Suprapubic skin (tissue), 4 donors: Measurements from ENCODE around the gene RRAD. TPM values are rescaled to one million over a fixed set of nuclear protein-coding genes. Genes with fewer than 3 reads are reported as not detected.

Source experiments
- DNase-seq, 2 donors: peaks; one replicate each; pipeline ENCODE4 v3.0.0-alpha.2; 2019; ENCODE audit warnings: low spot score in 2 of 2
- H3K27ac ChIP-seq: fragments of 200-600 bp; sonication (generic); one replicate; pipeline ENCODE4 v1.5.1; 2019
- H3K27me3 ChIP-seq: fragments of 200-600 bp; sonication (generic); one replicate; pipeline ENCODE4 v1.5.1; 2019
- H3K36me3 ChIP-seq: fragments of 200-600 bp; sonication (generic); one replicate; pipeline ENCODE4 v1.5.1; 2019
- H3K4me1 ChIP-seq: fragments of 200-600 bp; sonication (generic); one replicate; pipeline ENCODE4 v1.5.1; 2019
- H3K4me3 ChIP-seq: fragments of 200-600 bp; sonication (generic); one replicate; pipeline ENCODE4 v1.5.1; 2019; ENCODE audit warnings: mild to moderate bottlenecking
- H3K9me3 ChIP-seq: fragments of 200-600 bp; sonication (generic); one replicate; pipeline ENCODE4 v1.5.1; 2019
- EP300 ChIP-seq: sonication (generic); formaldehyde crosslinking; IDR thresholded peaks from one replicate; pipeline ENCODE4 v1.6.1; 2017; ENCODE audit warnings: antibody characterized with exemption
- POLR2A ChIP-seq, 2 donors: fragments of 450-650 bp; IDR thresholded peaks; one replicate each; pipeline ENCODE4 v1.6.1; 2017; ENCODE audit warnings: antibody characterized with exemption in 2 of 2, mild to moderate bottlenecking in 2 of 2, moderate library complexity in 2 of 2
- POLR2AphosphoS5 ChIP-seq, 3 donors: sonication (generic); formaldehyde crosslinking; IDR thresholded peaks; one replicate each; pipeline ENCODE4 v1.6.1; 2017; ENCODE audit warnings: antibody characterized with exemption in 3 of 3
- WGBS: methylation state at CpG from one replicate; pipeline ENCODE4 v1.1.5; 2018; 5-methylcytosine and 5-hydroxymethylcytosine counted together
- total RNA-seq, 4 donors: library from RNA; depleted of rRNA; stranded (reverse); fragments of >200 nt; gene quantifications; one replicate each; pipeline ENCODE4 v1.1.0, GENCODE V29; 2016
- TF ChIP-seq, protein P1 (sequence below), 2 donors: fragments of 200-600 bp in 1 of 2; fragments of 450-650 bp in 1 of 2; sonication (generic) in 1 of 2; IDR thresholded peaks; one replicate each; pipeline ENCODE4 v1.5.1; 2016 to 2019; ENCODE audit warnings: antibody characterized with exemption in 2 of 2, mild to moderate bottlenecking in 1 of 2, moderate library complexity in 1 of 2

RRAD gene
- total RNA-seq, 4 donors from 2014 or later = 1.5 to 12.1 (median 4.6) TPM

DNA sequence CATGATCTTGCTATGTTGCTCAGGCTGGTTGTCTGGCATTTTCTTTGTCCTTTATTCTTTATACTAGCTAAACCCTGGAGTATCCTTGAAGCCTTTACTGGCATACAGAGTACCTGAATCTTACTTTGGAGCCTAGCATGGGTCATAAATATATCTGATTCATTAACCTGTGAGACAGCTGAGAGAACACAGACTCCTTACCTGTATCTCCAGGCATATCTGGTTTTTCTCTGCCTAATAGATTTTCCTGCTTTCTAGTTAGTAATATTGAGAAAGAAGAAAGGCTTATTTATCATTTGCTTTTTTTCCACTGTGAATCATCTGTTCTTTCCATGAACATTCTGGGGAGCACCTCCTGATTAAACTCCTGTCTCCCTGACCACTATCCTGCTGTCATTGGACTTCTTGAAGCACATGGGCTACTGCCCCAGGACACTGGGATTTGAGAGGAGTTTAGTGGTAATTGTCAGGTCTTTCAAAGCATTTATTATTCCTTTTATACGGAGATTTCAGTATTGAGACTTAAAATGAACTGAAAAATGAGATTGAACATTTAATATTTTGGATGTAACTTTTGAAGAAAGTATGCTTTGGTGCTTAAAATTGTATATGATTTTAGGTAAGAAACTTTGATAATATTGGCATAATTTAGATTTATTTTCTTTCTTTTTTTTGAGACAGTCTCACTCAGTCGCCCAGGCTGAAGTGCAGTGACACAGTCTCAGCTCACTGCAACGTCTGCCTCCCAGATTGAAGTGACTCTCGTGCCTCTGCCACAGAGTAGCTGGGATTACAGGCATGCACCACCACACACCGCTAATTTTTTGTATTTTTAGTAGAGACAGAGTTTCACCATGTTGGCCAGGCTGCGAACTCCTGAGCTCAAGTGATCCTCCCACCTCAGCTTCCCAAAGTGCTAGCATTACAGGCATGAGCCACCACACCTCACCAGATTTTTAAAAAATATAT is 36.4 kb downstream of the RRAD start:
- Histone ChIP-seq H3K36me3 (peaks cover 30% of the 10 kb centered on the region), H3K9me3 (no peaks in the 10 kb centered on the region), H3K27me3 (no peaks in the 10 kb centered on the region), H3K27ac (no peak overlapping the region), H3K4me1 (no peaks in the 10 kb centered on the region), H3K4me3 (no peak overlapping the region)
- no peak for DNase-seq
- WGBS = 89% methylated on average over 6 of the region's 6 CpGs
- TF ChIP-seq POLR2AphosphoS5 (IDR thresholded peaks at IDR 0.05) (no peak), EP300 (no peak)

DNA sequence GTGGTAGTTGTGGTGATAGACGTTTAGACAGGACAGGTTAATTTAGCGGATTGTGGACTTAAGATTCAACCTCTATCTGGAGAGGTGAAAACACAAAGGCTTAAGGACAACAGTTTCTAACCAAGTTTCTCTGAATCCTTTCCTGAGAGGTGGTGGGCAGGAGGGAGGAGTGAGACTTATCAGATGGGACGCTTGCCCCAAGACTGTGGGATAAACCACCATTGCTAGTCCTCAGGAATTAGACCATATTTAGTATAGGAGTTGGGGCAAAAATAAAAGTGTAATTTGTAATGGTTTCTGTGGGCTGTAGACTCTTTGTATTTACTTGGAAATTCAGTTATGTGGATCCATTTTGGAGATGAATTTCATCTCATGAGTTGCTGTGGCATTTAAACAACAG is 38.4 kb downstream of the RRAD start:
- 80% methylated on average over 3 of the region's 3 CpGs for WGBS
- Histone ChIP-seq H3K27ac (no peak overlapping the region), H3K4me3 (no peak overlapping the region), H3K9me3 (no peaks in the 10 kb centered on the region), H3K27me3 (no peaks in the 10 kb centered on the region), H3K4me1 (no peaks in the 10 kb centered on the region), H3K36me3 (peaks cover 30% of the 10 kb centered on the region)
- no peak for TF ChIP-seq EP300
- no peak for TF ChIP-seq POLR2AphosphoS5 (IDR thresholded peaks at IDR 0.05)
- TF ChIP-seq, protein P1, sequence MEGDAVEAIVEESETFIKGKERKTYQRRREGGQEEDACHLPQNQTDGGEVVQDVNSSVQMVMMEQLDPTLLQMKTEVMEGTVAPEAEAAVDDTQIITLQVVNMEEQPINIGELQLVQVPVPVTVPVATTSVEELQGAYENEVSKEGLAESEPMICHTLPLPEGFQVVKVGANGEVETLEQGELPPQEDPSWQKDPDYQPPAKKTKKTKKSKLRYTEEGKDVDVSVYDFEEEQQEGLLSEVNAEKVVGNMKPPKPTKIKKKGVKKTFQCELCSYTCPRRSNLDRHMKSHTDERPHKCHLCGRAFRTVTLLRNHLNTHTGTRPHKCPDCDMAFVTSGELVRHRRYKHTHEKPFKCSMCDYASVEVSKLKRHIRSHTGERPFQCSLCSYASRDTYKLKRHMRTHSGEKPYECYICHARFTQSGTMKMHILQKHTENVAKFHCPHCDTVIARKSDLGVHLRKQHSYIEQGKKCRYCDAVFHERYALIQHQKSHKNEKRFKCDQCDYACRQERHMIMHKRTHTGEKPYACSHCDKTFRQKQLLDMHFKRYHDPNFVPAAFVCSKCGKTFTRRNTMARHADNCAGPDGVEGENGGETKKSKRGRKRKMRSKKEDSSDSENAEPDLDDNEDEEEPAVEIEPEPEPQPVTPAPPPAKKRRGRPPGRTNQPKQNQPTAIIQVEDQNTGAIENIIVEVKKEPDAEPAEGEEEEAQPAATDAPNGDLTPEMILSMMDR (IDR thresholded peaks at IDR 0.05) = no peak
- TF ChIP-seq POLR2A (IDR thresholded peaks at IDR 0.05) = no peak
- DNase-seq = no peak

DNA sequence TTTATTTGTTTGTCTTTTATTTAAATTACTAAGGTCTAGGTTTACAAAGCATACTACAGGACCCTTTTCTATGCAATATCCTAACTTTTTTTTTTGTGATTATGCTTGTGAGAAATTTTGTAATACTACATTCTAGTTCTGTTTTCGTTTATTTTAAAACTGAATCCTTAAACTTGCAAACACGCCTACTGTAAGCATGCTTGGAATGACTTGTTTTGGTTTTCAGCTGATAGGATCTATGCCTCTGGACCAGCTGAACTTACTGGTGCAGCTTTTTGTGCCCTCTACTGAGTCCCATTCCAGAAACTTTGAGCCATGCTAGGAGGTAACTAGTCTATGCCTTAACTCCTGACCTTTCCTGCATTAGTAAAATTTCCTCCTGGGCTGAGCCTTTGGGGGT is 39.0 kb downstream of the RRAD start:
- Histone ChIP-seq H3K27ac (no peak overlapping the region), H3K9me3 (no peaks in the 10 kb centered on the region), H3K36me3 (peaks cover 30% of the 10 kb centered on the region), H3K27me3 (no peaks in the 10 kb centered on the region), H3K4me1 (peaks cover 5% of the 10 kb centered on the region), H3K4me3 (no peak overlapping the region)
- TF ChIP-seq POLR2AphosphoS5 (IDR thresholded peaks at IDR 0.05) (no peak), EP300 (no peak)
- TF ChIP-seq, protein P1 (IDR thresholded peaks at IDR 0.05) = no peak
- no peak for DNase-seq
- 54% methylated on average over 2 of the region's 2 CpGs for WGBS

DNA sequence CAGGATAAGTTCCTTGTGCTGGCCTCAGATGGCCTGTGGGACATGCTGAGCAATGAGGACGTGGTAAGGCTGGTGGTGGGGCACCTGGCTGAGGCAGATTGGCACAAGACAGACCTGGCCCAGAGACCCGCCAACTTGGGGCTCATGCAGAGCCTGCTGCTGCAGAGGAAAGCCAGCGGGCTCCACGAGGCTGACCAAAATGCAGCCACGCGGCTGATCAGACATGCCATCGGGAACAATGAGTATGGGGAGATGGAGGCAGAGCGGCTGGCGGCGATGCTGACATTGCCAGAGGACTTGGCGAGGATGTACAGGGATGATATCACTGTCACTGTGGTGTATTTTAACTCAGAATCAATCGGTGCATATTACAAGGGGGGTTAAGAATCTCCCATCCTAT is 39.8 kb downstream of the RRAD start:
- Histone ChIP-seq H3K4me1 (peaks cover 13% of the 10 kb centered on the region), H3K4me3 (no peak overlapping the region), H3K27ac (no peak overlapping the region), H3K9me3 (no peaks in the 10 kb centered on the region), H3K36me3 (peaks cover 30% of the 10 kb centered on the region), H3K27me3 (no peaks in the 10 kb centered on the region)
- TF ChIP-seq EP300 (no peak), POLR2A (IDR thresholded peaks at IDR 0.05) (no peak), POLR2AphosphoS5 (IDR thresholded peaks at IDR 0.05) (no peak)
- TF ChIP-seq, protein P1 (IDR thresholded peaks at IDR 0.05) = no peak
- DNase-seq = no peak
- 83% methylated on average over 10 of the region's 12 CpGs for WGBS

DNA sequence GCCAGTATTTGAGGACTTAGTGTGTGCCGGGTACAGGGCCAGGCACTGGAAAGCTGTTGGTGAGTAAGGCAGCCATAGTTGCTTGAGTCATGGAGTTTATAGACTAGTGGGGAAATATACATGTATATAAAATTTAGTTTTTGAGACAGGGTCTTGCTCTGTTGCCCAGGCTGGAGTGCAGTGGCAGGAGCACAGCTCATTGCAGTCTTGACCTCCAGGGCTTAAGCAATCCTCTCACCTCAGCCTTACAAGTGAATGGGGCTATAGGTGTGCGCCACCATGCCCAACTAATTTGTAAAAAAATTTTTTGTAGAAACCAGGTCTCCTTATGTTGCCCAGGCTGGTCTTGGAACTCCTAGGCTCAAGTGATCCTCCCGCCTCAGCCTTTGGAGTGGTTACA is 42.6 kb downstream of the RRAD start:
- Histone ChIP-seq H3K36me3 (peaks cover 30% of the 10 kb centered on the region), H3K4me3 (no peak overlapping the region), H3K27me3 (no peaks in the 10 kb centered on the region), H3K27ac (no peak overlapping the region), H3K4me1 (peaks cover 21% of the 10 kb centered on the region), H3K9me3 (no peaks in the 10 kb centered on the region)
- TF ChIP-seq POLR2A (IDR thresholded peaks at IDR 0.05) = no peak
- TF ChIP-seq POLR2AphosphoS5 (IDR thresholded peaks at IDR 0.05) = no peak
- no peak for TF ChIP-seq EP300
- TF ChIP-seq, protein P1 (IDR thresholded peaks at IDR 0.05) = no peak
- 91% methylated on average over 3 of the region's 3 CpGs for WGBS
- no peak for DNase-seq
